Measurements from ENCODE around the gene CYREN. TPM values are rescaled to one million over a fixed set of nuclear protein-coding genes. Genes with fewer than 3 reads are reported as not detected.

CYREN gene
- total RNA-seq, 2 donors from 2014 or later = 34.5 to 37.6 TPM

- no peak overlapping the region for H3K4me3 ChIP-seq
- no peak for TF ChIP-seq CTCF (IDR thresholded peaks at IDR 0.05)
- no peaks in the 10 kb centered on the region for H3K36me3 ChIP-seq
- intact Hi-C loops (cut with DNase I) = no loop called here
- no peak overlapping the region for H3K9ac ChIP-seq (ENCODE audit: low read depth in 2 of 2, low read length in 2 of 2)
- H3K9me3 ChIP-seq = no peaks in the 10 kb centered on the region
- no peak overlapping the region for H3K27ac ChIP-seq
- H3K4me1 ChIP-seq = no peaks in the 10 kb centered on the region
- no peak for DNase-seq
- H3K27me3 ChIP-seq = no peaks in the 10 kb centered on the region
Observed at GRCh38 chr7:135152442-135152841, 18.1 kb downstream of the CYREN start.

GRCh38 chr7:135151533-135151932 lies 19.0 kb downstream of the CYREN start:
- DNase-seq = no peak
- Histone ChIP-seq H3K27ac (peak overlapping the region; percentile 10), H3K9me3 (no peaks in the 10 kb centered on the region), H3K36me3 (no peaks in the 10 kb centered on the region), H3K9ac (ENCODE audit: low read depth in 2 of 2, low read length in 2 of 2) (no peak overlapping the region), H3K27me3 (no peaks in the 10 kb centered on the region), H3K4me3 (no peak overlapping the region), H3K4me1 (no peaks in the 10 kb centered on the region)
- intact Hi-C loops (cut with DNase I) = no loop called here
- no peak for TF ChIP-seq CTCF (IDR thresholded peaks at IDR 0.05)

- H3K4me1 ChIP-seq = no peaks in the 10 kb centered on the region
- intact Hi-C loops (cut with DNase I) = no loop called here
Observed at GRCh38 chr7:135151132-135151531, 19.4 kb downstream of the CYREN start.

GRCh38 chr7:135150072-135150782 lies 20.3 kb downstream of the CYREN start:
- no peaks in the 10 kb centered on the region for H3K27me3 ChIP-seq
- no peaks in the 10 kb centered on the region for H3K9me3 ChIP-seq
- no peak overlapping the region for H3K9ac ChIP-seq (ENCODE audit: low read depth in 2 of 2, low read length in 2 of 2)
- H3K4me1 ChIP-seq = no peaks in the 10 kb centered on the region
- no peaks in the 10 kb centered on the region for H3K36me3 ChIP-seq
- TF ChIP-seq CTCF (IDR thresholded peaks at IDR 0.05) = no peak
- H3K4me3 ChIP-seq = no peak overlapping the region
- DNase-seq = no peak
- intact Hi-C loops (cut with DNase I) = no loop called here
- H3K27ac ChIP-seq = peak overlapping the region; percentile 92

More at GRCh38 chr7:135151132-135151531, 19.4 kb downstream of the CYREN start:
- no peak overlapping the region for H3K4me3 ChIP-seq
- no peak for TF ChIP-seq CTCF (IDR thresholded peaks at IDR 0.05)
- no peaks in the 10 kb centered on the region for H3K27me3 ChIP-seq
- peak overlapping the region; percentile 10 for H3K27ac ChIP-seq
- no peaks in the 10 kb centered on the region for H3K36me3 ChIP-seq
- no peak overlapping the region for H3K9ac ChIP-seq (ENCODE audit: low read depth in 2 of 2, low read length in 2 of 2)
- DNase-seq = no peak
- H3K9me3 ChIP-seq = no peaks in the 10 kb centered on the region

GRCh38 chr7:135147899-135148721 lies 22.4 kb downstream of the CYREN start, which contains the start of gene TMEM140:
Gene TMEM140, plus strand, starts transcription at chr7:135148072. Its CDS starts 16,370 bp downstream, at chr7:135164442.
- intact Hi-C loops (cut with DNase I) = no loop called here
- Histone ChIP-seq H3K9ac (ENCODE audit: low read depth in 2 of 2, low read length in 2 of 2) (peak within 1 kb of the TSS; percentile 63 to 79), H3K9me3 (no peaks in the 10 kb centered on the region), H3K27ac (peak within 1 kb of the TSS; percentile 92), H3K4me3 (peak within 1 kb of the TSS; percentile 49), H3K4me1 (no peaks in the 10 kb centered on the region), H3K27me3 (no peaks in the 10 kb centered on the region), H3K36me3 (no peaks in the 10 kb centered on the region)
- peak; percentile 70 for DNase-seq
- TF ChIP-seq CTCF (IDR thresholded peaks at IDR 0.05) = no peak
